Fibroblast of lung (primary cell): Measurements from ENCODE around the gene INTS2.

Source experiments
- EZH2 ChIP-seq: IDR thresholded peaks from 2 replicates; pipeline ENCODE4 v1.5.1; 2012; ENCODE audit warnings: low read length, control low read depth, mild to moderate bottlenecking; ENCODE audit errors: missing control alignments
- TF ChIP-seq, protein P1 (sequence below), 2 donors: IDR thresholded peaks in 1 of 2; conservative IDR thresholded peaks in 1 of 2; 1 replicate in 1 of 2; 2 replicates in 1 of 2; pipeline ENCODE4 v1.5.1; 2011 to 2012; ENCODE audit warnings: low read length in 2 of 2, control low read depth in 1 of 2, inconsistent platforms in 1 of 2, low read depth in 1 of 2, mild to moderate bottlenecking in 1 of 2

GRCh38 chr17:61874075-61874474, 53.7 kb downstream of the INTS2 start:
- TF ChIP-seq EZH2, result no peak
- TF ChIP-seq, protein P1, sequence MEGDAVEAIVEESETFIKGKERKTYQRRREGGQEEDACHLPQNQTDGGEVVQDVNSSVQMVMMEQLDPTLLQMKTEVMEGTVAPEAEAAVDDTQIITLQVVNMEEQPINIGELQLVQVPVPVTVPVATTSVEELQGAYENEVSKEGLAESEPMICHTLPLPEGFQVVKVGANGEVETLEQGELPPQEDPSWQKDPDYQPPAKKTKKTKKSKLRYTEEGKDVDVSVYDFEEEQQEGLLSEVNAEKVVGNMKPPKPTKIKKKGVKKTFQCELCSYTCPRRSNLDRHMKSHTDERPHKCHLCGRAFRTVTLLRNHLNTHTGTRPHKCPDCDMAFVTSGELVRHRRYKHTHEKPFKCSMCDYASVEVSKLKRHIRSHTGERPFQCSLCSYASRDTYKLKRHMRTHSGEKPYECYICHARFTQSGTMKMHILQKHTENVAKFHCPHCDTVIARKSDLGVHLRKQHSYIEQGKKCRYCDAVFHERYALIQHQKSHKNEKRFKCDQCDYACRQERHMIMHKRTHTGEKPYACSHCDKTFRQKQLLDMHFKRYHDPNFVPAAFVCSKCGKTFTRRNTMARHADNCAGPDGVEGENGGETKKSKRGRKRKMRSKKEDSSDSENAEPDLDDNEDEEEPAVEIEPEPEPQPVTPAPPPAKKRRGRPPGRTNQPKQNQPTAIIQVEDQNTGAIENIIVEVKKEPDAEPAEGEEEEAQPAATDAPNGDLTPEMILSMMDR (conservative IDR thresholded peaks at IDR 0.05 in 1 of 2, IDR thresholded peaks at IDR 0.05 in 1 of 2; ENCODE audit: low read depth in 1 of 2, low read length in 2 of 2), result no peak
